CD4-positive, alpha-beta T cell treated with Interleukin-17A for 1 hour (primary cell): Measurements from ENCODE around the gene GALNT12.

Experiments
- DNase-seq: peaks from one replicate; pipeline ENCODE4 v3.0.0-alpha.2; 2020

GALNT12 gene

DNA sequence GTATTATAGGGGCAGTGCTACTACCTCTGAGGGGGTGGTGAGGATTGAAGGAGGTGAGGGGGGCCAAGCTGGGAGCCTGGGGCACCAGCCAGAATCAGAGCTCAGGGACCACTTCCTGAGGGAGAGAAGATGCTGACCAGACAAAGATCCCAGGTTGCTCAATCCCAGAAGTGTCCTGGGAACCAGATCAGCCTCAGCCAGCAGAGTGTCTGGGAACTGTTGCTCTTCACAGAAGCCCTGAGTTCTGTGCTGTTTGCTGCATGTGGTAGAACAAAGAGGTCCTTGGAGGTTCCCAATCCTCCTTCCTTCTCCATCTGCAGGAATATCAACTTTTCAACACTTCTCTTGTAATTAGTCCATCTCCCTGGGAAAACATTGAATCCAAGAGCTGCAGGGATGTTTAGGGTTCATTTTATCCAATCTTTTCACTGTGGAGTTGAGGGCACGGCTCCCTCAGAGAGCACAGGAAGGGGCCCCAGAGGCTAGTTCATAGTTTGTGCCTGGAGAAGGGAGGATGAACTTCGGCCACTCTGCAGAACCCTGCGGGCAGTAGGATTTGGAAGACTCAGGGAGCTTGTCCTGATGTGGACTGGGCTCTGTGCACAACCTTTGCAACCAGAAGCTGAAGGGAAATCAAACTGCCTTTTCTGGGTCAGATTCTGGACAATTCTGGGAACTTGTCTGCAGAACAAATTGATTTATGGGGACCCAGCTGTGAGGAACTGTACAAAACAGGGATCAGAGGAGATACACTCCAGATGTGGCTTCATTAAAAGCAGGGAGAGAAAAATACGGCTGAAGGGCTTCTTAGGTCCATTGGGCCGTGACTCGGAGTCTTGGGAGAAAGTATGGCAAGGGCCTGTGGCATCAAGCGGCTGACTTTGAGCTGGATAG is 57.1 kb downstream of the GALNT12 start:
- DNase-seq = no peak

GRCh38 chr9:98865284-98865875 is 57.9 kb downstream of the GALNT12 start:
- no peak for DNase-seq

DNA sequence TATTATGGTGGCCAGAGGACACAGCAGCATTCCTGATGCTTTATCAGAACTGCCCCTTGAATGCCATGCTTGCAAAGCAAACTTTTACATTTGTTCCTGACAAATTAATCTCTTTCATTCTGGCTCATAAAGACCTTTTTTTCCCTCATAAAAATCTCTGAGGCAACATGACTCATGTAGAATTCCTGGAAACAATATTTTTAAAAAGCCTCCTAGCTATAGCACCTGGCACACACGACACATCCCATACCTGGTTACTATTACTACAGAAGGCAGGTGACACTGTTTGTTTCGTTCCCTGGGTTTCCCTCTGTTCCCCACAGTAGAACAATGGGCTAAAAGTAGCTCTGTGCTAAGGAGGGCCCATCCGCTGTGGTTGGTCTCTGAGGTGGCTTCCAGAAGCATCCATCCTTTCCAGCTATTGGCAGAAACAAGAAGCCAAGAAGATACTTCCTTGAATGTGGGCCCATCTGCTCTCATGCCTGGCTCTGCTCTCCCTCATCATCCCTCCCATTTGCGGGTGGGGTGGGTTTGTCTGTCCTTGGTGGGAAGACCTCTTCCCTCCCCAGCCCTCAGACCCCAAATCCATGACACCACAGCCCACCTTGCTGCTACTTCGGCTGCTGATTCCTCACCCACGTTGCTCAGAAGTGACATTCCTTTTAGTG is 59.1 kb downstream of the GALNT12 start:
- no peak for DNase-seq

DNA sequence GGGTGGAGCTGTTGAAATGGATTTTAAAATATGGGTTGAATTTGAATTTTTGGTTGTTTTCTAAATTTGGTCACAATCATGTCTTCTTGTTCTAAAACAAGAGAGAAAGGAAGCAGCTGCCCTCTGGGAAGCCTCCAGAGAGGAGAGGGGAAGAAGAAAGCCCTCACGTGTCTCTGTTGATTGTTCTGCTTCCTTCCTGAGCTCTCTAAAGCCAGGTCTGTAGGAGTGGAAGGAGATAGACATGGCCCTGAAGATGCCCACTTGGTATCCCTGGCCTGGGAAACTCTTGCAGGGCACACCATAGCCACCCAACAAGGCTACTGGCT is 59.6 kb downstream of the GALNT12 start:
- DNase-seq = no peak

DNA sequence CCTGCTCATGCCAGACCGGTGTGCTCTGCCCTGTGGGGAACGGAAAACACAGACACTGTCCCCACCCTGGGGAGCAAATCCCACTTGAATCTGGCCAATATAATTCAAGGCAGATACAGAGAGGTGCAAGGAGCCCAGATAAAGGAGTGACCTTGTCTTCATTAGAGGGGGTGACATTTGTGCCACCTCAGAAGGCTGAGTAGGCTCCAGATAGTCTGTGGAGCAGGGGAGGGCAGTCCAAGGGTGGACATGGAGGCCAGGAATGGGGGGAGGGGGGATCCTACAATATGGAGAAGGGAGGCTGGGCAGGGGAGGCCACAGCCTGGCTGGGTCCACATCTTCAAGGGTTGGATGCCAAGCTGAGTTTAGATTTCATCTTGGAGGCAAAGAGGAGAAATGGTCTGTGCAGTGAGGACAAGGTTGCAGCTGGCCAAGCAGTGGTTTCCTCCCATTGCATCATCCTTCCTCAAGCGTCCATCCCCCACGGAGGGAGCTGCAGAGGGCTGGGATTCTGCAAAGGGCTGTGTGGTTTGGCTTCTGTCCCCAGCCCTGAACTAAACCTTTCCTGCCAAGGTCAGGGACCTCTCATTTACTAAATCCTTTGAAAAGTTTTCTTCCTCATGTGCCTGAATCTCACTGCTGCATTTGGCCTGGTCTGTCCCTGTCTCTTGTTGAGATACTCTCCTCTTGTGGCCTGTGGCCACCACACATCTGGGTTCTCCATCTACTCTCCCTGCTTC is 60.1 kb downstream of the GALNT12 start:
- no peak for DNase-seq

DNA sequence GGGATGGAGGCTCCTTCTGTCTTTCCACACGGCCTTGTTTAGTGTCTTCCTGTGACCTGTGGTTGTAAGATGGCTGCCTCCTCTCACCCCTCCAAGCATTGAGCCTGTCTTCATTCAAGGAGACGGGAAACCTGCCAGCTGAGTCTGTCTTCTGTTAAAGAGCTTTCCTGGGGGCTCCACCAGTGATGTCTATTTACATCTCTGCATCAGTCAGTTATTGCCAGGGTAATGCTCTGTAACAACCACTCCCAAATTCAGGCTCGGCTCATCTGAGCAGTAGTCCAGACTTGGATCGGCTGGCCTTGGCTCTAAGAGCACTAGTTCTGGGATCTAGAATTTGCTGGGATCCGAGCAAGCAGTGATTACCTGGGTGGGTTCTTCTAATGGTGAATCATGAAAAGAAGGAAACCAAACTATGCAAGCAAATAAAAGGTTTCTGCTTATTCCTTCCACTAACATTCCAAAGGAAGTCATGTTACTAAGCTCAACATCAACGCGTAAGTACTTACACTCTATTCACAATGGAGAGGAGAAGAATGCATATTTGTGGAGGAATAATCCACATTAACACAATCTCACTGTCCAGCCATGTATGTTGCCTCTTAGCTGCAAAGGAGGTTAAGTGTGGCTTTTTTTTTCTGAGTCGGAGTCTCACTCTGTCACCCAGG is 61.7 kb downstream of the GALNT12 start:
- DNase-seq = no peak

DNA sequence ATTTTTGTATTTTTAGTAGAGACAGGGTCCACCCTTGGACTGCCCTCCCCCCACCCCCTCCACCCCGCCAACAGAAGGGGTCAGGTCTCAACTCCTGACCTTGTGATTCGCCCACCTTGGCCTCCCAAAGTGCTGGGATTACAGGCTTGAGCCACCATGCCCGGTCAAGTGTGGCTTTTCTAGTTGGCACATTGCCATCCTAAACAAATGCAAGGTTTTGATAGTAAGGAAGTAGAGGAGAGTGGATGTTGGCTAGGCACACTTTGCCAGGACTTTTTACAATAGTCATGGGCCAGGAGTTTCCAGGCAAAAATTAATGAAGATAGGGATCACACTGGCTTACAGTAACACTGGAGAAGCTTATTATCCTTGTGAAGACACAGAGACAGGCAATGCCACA is 62.4 kb downstream of the GALNT12 start:
- no peak for DNase-seq

DNA sequence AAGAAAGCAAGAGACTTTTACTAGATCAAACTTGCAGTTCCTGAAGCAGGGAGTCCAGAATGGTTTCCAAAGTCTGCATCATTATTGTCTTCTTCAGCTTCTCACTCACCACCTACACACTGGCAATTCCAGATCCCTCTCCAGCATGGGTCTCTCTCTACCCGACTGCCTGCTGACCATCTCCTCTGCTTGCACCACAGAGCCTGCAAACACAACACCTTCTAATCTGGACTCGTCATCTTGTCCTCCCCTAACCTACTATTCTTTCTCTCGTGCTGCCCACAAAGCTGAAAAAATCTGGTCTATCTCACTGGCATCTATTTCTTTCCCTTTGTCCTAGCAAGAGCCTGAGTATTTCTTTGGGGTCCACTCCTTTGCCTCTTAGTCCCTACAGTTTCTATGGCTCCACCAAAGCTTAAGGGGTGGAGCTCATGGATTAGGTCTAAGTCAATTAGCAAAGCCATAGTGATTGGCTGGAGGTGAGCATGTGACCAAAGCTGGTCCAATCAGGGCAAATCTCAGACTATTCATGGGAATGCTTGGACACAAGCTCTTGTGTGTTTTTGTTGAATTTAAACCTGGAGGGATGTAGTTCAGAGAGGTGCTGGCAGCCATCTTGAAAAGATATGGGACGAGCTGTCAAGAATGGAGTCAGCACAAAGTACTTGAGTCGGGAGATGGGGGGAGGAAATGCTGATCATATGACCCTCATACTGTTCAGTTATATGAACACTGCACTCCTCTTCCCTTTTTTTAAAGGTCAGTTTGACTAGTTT is 63.5 kb downstream of the GALNT12 start:
- DNase-seq = no peak

DNA sequence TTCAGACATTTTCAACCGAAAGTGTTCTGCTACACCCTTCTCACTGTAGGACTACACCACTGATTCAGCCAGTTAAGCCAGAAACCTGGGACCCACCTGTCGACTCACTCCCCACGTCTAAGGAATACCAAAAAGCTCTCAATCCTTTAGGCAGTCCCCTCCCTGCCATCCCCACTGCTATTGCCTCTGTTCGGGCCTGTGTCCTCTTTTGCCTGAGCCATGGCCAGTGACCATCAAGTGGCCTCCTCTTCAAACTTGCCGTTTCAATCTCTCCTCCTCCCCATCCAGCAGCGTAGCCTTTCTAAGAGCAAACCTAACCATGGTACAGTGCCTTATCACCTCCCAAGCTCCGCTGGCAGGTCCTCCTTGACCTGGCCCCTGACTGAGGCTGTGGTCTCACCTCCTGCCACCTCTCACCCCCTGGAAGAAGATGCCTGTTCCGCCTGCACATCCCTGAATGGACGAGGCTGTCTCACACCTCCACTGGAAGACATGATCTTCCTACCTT is 64.1 kb downstream of the GALNT12 start:
- no peak for DNase-seq

- DNase-seq = no peak
These were observed 66.1 kb downstream of the GALNT12 start for GRCh38 chr9:98873526-98873925.

DNA sequence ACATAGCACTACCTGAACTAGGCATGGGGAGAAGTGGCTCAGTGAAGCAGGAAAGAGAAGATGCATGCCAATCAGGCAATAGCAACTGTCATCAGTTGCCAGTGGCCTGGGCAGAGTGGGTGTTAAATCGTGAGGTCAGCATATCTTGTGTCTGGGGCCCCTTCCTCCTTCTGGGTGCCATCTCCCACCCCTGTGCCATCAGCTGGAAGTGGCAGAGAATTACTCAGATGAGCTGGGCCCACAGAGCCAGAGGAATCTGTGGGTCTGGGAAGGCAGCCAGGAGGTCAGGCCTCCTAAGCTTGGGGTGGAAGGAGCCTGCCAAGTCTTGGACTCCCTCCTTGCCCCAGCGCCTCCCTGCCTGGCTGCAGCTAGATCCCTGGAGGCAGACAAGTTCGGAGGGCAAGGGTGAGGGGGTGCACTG is 66.5 kb downstream of the GALNT12 start:
- DNase-seq = no peak

DNA sequence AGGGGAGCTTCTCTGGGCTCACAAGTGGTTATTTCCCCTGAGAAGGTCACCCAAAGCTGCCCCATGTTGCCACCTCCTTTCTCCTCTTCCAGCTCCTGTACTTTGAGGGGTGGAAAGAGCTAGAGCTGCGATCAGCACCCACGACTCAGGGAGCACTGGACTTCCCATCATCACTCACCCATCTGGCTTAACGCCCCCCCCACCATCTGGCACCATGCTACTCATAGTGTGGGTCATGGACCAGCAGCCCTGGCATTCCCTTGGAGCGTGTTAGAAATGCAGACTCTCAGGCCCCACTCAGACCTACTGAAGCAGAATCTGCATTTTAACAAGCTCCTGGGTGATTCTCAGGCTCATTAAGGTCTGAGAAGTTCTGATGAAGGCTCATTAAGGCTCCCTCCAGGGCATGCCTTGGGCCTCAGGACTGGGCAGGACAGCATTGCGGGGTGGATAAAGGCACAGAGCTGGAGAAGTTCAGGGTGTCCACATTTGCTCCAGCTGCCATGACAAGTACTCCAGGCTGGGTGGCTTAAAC is 67.3 kb downstream of the GALNT12 start:
- DNase-seq = no peak

GRCh38 chr9:98875536-98875935 is 68.1 kb downstream of the GALNT12 start:
- DNase-seq = no peak

DNA sequence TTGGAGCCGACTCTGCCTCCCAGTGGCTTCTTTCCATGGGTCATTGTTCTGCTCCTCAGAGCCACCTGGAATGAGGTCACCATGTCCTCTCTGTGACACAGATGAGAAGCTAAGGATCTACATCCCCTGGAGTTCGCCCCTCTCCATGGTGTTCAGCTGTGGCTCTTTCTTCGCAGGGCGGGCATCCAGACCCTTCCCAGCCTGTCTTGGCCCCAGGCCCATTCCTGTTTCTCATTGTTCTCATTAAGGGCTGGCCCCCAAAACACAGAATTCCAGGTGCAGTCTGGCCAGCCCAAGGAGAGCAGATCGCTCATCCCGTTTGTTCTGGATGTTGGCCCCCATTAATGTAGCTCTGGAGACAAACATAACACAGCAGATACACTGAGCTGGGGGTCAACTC is 69.8 kb downstream of the GALNT12 start:
- no peak for DNase-seq

DNA sequence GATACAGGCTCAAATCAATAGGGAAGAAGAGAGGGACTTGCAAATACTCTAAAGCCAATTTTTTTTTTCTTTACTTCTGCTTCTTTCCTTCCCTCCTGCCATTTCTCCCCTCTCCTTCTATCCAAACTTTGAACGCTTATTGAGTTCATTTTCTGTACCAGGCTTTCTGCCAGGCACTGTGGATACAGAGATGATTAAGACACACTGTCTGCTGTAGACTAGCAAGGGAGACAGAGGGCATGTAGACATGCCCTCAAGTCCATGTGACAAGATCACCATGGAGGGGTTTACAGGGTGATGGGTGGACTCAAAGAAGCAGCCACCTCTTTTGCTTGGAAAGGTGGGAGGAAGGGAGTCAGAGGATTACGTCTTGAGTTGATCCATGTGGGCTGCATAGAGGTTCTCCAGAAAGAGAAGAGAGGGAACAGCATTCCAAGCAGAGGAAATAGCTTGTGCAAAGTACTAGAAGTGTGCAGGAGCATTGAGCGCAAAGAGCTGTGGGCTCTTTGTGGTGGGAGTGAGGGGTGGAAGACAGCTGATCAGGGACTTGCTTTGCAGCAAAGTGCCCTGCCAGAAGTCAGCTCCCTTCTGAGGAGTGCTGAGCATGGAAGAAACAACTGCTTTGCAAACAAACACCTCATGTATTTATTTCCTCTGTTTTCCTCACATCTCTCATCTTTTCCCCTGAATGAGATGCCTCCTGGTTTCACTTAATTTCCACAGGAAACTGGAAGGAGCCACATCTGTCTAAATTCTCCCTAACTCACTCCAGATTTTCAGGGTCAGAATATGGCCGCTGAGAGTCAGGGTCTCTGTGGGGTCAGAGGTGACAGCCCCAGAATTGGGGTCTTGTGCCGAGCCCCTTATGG is 71.9 kb downstream of the GALNT12 start:
- DNase-seq = no peak

GRCh38 chr9:98879963-98880310 is 72.5 kb downstream of the GALNT12 start:
- no peak for DNase-seq

GRCh38 chr9:98880311-98881015 is 73.0 kb downstream of the GALNT12 start:
- no peak for DNase-seq

GRCh38 chr9:98881356-98881755 is 73.9 kb downstream of the GALNT12 start:
- no peak for DNase-seq

DNA sequence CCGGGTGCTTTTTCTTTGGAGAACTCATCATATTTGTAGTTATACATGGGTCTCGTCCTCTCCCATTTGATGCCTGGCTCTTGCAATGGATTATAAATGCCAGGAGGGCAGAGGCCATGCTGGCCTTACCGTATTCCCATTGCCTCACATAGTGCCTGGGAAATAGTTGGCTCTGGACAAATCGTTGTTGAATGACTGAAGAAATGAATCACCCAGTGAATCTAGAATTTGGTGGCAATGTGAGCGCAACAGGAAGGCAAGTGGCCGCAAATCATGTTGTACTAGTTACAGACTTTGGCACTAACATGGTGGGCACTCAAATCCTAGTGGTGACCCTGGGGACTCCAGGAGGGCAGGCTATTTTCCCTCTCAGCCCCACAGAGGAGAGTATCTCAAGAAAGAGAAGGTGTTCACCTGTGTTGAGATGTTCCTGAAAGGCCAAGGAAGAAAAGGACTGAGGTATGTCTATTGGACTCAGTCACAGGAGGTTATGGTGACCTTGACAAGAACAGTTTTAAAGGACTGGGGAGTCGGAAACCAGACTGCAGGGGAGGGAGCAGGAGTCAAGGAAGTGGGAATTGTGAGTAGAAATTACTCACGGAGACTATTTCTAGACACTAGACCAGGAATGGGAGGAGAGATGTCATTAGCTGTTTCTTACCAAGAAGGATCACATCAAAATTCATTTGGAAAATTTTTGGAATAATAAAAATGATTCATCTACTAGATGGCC is 74.5 kb downstream of the GALNT12 start:
- DNase-seq = no peak
